Liver (tissue), 9 donors: ENCODE results near the gene AOAH. TPM values are rescaled to one million over a fixed set of nuclear protein-coding genes. Genes with fewer than 3 reads are reported as not detected.

Source experiments
- DNase-seq: peaks from one replicate; pipeline ENCODE4 v3.0.0-alpha.2; 2017; ENCODE audit warnings: low spot score
- H3K27ac ChIP-seq, 2 donors: one replicate each; pipeline ENCODE4 v1.7.0; 2013; ENCODE audit warnings: inconsistent platforms in 2 of 2, low read length in 2 of 2, control low read depth in 1 of 2, low read depth in 1 of 2, mild to moderate bottlenecking in 1 of 2
- H3K27me3 ChIP-seq, 4 donors: one replicate each; pipeline versions ENCODE4 v1.6.1 to v1.7.0; 2013; ENCODE audit warnings: low read length in 3 of 4, inconsistent platforms in 1 of 4, mild to moderate bottlenecking in 1 of 4, moderate library complexity in 1 of 4; ENCODE audit not compliant: control insufficient read depth in 4 of 4, insufficient read depth in 4 of 4
- H3K36me3 ChIP-seq, 4 donors: one replicate each; pipeline versions ENCODE4 v1.6.1 to v1.7.0; 2013; ENCODE audit warnings: low read length in 3 of 4, mild to moderate bottlenecking in 3 of 4, low read depth in 1 of 4, moderate library complexity in 1 of 4; ENCODE audit not compliant: control insufficient read depth in 4 of 4, insufficient read depth in 3 of 4
- H3K4me1 ChIP-seq, 4 donors: one replicate each; pipeline versions ENCODE4 v1.6.1 to v1.7.0; 2013; ENCODE audit warnings: low read length in 3 of 4, mild to moderate bottlenecking in 3 of 4, moderate library complexity in 1 of 4; ENCODE audit not compliant: control insufficient read depth in 4 of 4, insufficient read depth in 4 of 4
- H3K4me3 ChIP-seq, 3 donors: one replicate each; pipeline versions ENCODE4 v1.6.1 to v1.7.0; 2013; ENCODE audit warnings: low read length in 3 of 3, control low read depth in 1 of 3, low read depth in 1 of 3, mild to moderate bottlenecking in 1 of 3
- H3K9ac ChIP-seq, 2 donors: one replicate each; pipeline ENCODE4 v1.7.0; 2013; ENCODE audit warnings: low read length in 2 of 2, mild to moderate bottlenecking in 2 of 2, moderate library complexity in 2 of 2, control low read depth in 1 of 2, low read depth in 1 of 2
- H3K9me3 ChIP-seq, 4 donors: one replicate each; pipeline versions ENCODE4 v1.6.1 to v1.7.0; 2013; ENCODE audit warnings: low read length in 3 of 4; ENCODE audit not compliant: control insufficient read depth in 4 of 4
- ATF3 ChIP-seq: IDR thresholded peaks from 2 replicates; pipeline ENCODE4 v1.6.1; 2016; ENCODE audit warnings: antibody characterized with exemption
- CTCF ChIP-seq: fragments of 150-350 bp; IDR thresholded peaks from 2 replicates; pipeline ENCODE4 v1.5.1; 2017; ENCODE audit warnings: improper control_type of control experiment, low read depth, low read length; ENCODE audit not compliant: missing input control
- EGR1 ChIP-seq, 2 donors: IDR thresholded peaks; 2 replicates each; pipeline ENCODE4 v1.6.1; 2016 to 2018; ENCODE audit warnings: antibody characterized with exemption in 2 of 2, low read depth in 2 of 2
- FOXA1 ChIP-seq: IDR thresholded peaks from 2 replicates; pipeline ENCODE4 v1.6.1; 2016; ENCODE audit warnings: antibody characterized with exemption
- FOXA2 ChIP-seq: IDR thresholded peaks from 2 replicates; pipeline ENCODE4 v1.6.1; 2016; ENCODE audit warnings: antibody characterized with exemption
- GABPA ChIP-seq, 2 donors: IDR thresholded peaks in 1 of 2; conservative IDR thresholded peaks in 1 of 2; 2 replicates each; pipeline ENCODE4 v1.6.1; 2016; ENCODE audit warnings: antibody characterized with exemption in 2 of 2, mild to moderate bottlenecking in 1 of 2, moderate library complexity in 1 of 2
- HNF4A ChIP-seq, 2 donors: conservative IDR thresholded peaks; 2 replicates each; pipeline ENCODE4 v1.6.1; 2016; ENCODE audit warnings: antibody characterized with exemption in 2 of 2, mild to moderate bottlenecking in 2 of 2
- HNF4G ChIP-seq: IDR thresholded peaks from 2 replicates; pipeline ENCODE4 v1.6.1; 2016; ENCODE audit warnings: antibody characterized with exemption
- MAX ChIP-seq: IDR thresholded peaks from 2 replicates; pipeline ENCODE4 v1.6.1; 2016; ENCODE audit warnings: antibody characterized with exemption
- NR2F2 ChIP-seq: IDR thresholded peaks from 2 replicates; pipeline ENCODE4 v1.6.1; 2016; ENCODE audit warnings: antibody characterized with exemption
- RAD21 ChIP-seq, 2 donors: IDR thresholded peaks; 2 replicates each; pipeline ENCODE4 v1.6.1; 2016; ENCODE audit warnings: antibody characterized with exemption in 2 of 2, mild to moderate bottlenecking in 2 of 2
- REST ChIP-seq: IDR thresholded peaks from 2 replicates; pipeline ENCODE4 v1.6.1; 2016; ENCODE audit warnings: antibody characterized with exemption, mild to moderate bottlenecking
- RXRA ChIP-seq, 2 donors: IDR thresholded peaks; 2 replicates each; pipeline ENCODE4 v1.6.1; 2017 to 2018; ENCODE audit warnings: antibody characterized with exemption in 2 of 2, mild to moderate bottlenecking in 1 of 2
- SP1 ChIP-seq: IDR thresholded peaks from 2 replicates; pipeline ENCODE4 v1.6.1; 2018; ENCODE audit warnings: antibody characterized with exemption, mild to moderate bottlenecking
- TAF1 ChIP-seq: conservative IDR thresholded peaks from 2 replicates; pipeline ENCODE4 v1.6.1; 2016; ENCODE audit warnings: antibody characterized with exemption, mild to moderate bottlenecking
- YY1 ChIP-seq: IDR thresholded peaks from 2 replicates; pipeline ENCODE4 v1.6.1; 2016; ENCODE audit warnings: antibody characterized with exemption, mild to moderate bottlenecking
- ZBTB33 ChIP-seq: IDR thresholded peaks from 2 replicates; pipeline ENCODE4 v1.6.1; 2016; ENCODE audit warnings: antibody characterized with exemption
- WGBS: extraction: QIAGEN DNeasy Blood & Tissue Kit; methylation state at CpG from one replicate; pipeline ENCODE4 v1.1.7; 2013; 5-methylcytosine and 5-hydroxymethylcytosine counted together
- polyA plus RNA-seq, 2 donors: library from polyadenylated mRNA; stranded (reverse) in 1 of 2; unstranded in 1 of 2; fragments of 200-250 nt in 1 of 2; fragments of >200 nt in 1 of 2; fragmentation: Nextera tagmentation in 1 of 2; extraction: Ambion mirVana in 1 of 2; gene quantifications; one replicate each; pipeline versions ENCODE4 v1.2.1 to v1.2.3, GENCODE V29; 2013 to 2015
- total RNA-seq, 2 donors: library from RNA; depleted of rRNA; stranded (reverse); fragments of >200 nt; gene quantifications; one replicate each; pipeline ENCODE4 v1.2.3, GENCODE V29; 2014
- donor health status: healthy.
- donor health status: healthy.
- donor health status: healthy.
- donor health status: healthy.
- donor health status: healthy.

Gene AOAH
- total and polyA plus RNA-seq, 4 donors = 2.4 to 26.7 (median 5.8) TPM

- Histone ChIP-seq H3K27me3 (no peaks in the 10 kb centered on the region), H3K9me3 (no peaks in the 10 kb centered on the region), H3K9ac (no peak overlapping the region), H3K4me1 (peaks cover 0 to 2% (median 0%) of the 10 kb centered on the region in 4 donors), H3K4me3 (no peak overlapping the region), H3K27ac (no peak overlapping the region), H3K36me3 (no peaks in the 10 kb centered on the region)
- WGBS = 94% methylated on average over 1 of the region's 1 CpG
- DNase-seq = no peak
- TF ChIP-seq HNF4G = no peak
Observed at GRCh38 chr7:36732806-36733205, 8.5 kb upstream of the AOAH start.

GRCh38 chr7:36730046-36730445 lies 5.8 kb upstream of the AOAH start:
- Histone ChIP-seq H3K9me3 (no peaks in the 10 kb centered on the region), H3K4me3 (no peak overlapping the region), H3K27me3 (no peaks in the 10 kb centered on the region), H3K36me3 (no peaks in the 10 kb centered on the region), H3K9ac (no peak overlapping the region), H3K4me1 (peaks cover 0 to 3% (median 0%) of the 10 kb centered on the region in 4 donors), H3K27ac (no peak overlapping the region)
- no peak for DNase-seq
- WGBS = 96% methylated on average over 2 of the region's 2 CpGs
- TF ChIP-seq MAX = no peak
- TF ChIP-seq REST = no peak
- no peak for TF ChIP-seq HNF4G
- TF ChIP-seq RXRA (IDR thresholded peaks at IDR 0.05) = no peak
- no peak for TF ChIP-seq GABPA (IDR thresholded peaks at IDR 0.05 in 1 of 2, conservative IDR thresholded peaks at IDR 0.05 in 1 of 2)
- no peak for TF ChIP-seq EGR1 (IDR thresholded peaks at IDR 0.05; ENCODE audit: low read depth in 2 of 2)
- TF ChIP-seq CTCF = no peak
- TF ChIP-seq NR2F2 = no peak
- TF ChIP-seq HNF4A (conservative IDR thresholded peaks at IDR 0.05) = no peak
- TF ChIP-seq ATF3 = no peak
- no peak for TF ChIP-seq TAF1
- TF ChIP-seq FOXA2 = no peak
- TF ChIP-seq RAD21 (IDR thresholded peaks at IDR 0.05) = no peak
- TF ChIP-seq FOXA1 = no peak
- TF ChIP-seq YY1 = no peak
- TF ChIP-seq ZBTB33 = no peak
- TF ChIP-seq SP1 = no peak
